NCI-H446 treated with DMSO at 0.1 percent for 48 hours (cell line): Measurements from ENCODE around the gene SYCP3.
"Not testable (repeated sequence)": the region's sequence is repeated elsewhere in the genome, so short reads cannot be mapped to it uniquely, and the experiment has no call there.

Experiments
- DNase-seq: peaks from one replicate; lab custom pipeline; 2025; lab: John Stamatoyannopoulos, UW

The SYCP3 gene

GRCh38 chr12:101759396-101760047 is 20.3 kb upstream of the SYCP3 start:
- no peak for DNase-seq

DNA sequence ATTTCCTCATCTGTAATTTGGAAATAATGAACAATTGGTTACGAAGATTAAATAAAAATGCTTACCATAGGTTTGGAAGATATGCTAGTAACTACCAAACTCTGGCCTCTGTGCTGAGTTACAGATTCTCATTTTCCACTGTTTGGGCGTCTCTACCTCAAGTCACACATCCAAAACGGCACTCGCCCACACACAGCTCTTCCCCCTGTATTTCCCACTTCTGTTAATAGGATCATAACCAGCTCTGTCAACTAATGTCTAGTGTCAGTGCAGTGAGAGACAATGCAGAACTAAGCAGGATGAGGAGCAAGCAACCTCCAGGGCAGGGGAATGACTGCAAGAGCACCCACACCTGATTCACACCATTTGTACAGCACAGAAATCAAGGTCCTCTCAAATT is 10.9 kb upstream of the SYCP3 start:
- no peak for DNase-seq

DNA sequence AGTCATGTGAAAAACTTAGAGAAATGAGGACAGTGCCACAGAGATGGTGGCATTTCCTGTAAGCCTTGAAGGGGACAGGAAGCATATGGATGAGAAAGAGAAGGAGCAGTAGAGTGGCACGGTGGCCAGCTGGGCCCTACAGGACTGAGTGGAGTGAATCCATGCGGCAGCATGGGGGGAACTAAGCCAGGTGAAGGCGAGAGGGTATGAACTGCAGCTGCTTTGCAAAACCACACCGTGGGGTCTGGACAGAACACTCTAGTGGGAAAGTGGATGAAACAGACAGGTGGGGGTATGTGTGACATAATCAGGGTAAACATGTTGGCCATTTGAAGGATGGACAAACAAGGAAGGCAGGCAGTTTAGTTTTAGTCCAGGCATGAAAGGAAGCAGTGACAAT is 10.4 kb upstream of the SYCP3 start:
- DNase-seq, result no peak

GRCh38 chr12:101748907-101749306 is 9.6 kb upstream of the SYCP3 start:
- no peak for DNase-seq

DNA sequence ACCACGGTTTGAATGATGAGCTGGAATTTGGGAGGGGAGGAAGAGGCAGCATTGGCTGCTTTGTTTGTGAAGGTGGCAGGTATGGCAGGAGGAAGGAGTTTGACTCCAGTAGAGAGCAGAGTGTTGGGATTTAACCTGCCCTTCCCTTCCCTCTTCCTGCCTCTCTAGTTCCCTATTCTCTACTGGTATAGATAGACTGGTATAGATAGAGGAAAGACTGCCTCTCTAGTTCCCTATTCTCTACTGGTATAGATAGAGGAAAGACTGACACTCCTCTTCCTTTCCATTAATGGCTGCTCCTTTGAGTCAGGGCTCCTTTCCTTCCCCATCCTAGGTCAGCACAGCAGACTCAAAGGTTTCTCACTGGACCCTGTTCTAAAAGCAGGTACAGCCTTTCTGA is 8.4 kb upstream of the SYCP3 start:
- no peak for DNase-seq

- DNase-seq, result no peak
Observed at GRCh38 chr12:101746661-101747060, 7.4 kb upstream of the SYCP3 start.

GRCh38 chr12:101746196-101746595 is 6.9 kb upstream of the SYCP3 start:
- DNase-seq, result no peak

- DNase-seq, result no peak
Observed at GRCh38 chr12:101745481-101745880, 6.2 kb upstream of the SYCP3 start.

- no peak for DNase-seq
Observed at GRCh38 chr12:101743724-101744472, 4.6 kb upstream of the SYCP3 start.

DNA sequence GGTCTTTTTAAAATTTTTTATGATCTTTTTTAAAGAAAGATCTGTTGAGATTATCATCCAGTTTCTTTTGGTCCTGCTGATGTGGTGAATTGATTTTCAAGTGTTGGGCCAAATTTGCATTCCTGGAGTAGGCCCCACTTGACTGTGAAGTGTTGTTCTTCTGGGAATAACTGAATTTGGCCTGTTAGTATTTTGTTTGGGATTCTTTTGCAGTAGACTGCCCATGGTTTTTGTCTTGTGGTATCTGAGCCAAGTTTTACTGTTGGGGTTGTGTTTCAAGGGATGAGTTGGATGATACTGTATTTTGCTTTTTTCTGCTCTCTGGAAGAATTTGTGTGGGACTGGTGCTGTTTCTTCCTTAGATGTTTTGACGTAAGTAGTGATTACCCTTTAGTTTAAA is 4.0 kb upstream of the SYCP3 start:
- no peak for DNase-seq

GRCh38 chr12:101740980-101741379 is 1.7 kb upstream of the SYCP3 start:
- no peak for DNase-seq

DNA sequence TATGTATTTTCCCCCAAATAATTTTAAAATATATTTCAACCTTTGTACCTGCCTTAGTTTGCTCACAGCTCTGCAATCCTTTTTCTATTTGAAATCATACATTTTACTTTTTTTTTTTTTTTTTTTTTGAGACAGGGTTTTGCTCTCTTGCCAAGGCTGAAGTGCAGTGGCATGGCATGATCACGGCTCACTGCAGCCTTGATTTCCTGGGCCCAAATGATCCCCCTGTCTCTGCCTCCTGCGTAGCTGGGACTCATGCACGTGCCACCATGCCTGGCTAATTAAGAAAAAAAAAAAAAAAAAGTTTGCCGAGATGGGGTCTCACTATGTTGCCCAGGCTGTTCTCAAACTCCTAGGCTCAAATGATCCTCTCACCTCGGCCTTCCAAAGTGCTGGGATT is 1.3 kb upstream of the SYCP3 start:
- DNase-seq, result no peak

- DNase-seq, result no peak
Observed at GRCh38 chr12:101737476-101737875, 1.8 kb downstream of the SYCP3 start.

GRCh38 chr12:101734482-101734881 is 4.8 kb downstream of the SYCP3 start:
- not testable (repeated sequence) for DNase-seq

DNA sequence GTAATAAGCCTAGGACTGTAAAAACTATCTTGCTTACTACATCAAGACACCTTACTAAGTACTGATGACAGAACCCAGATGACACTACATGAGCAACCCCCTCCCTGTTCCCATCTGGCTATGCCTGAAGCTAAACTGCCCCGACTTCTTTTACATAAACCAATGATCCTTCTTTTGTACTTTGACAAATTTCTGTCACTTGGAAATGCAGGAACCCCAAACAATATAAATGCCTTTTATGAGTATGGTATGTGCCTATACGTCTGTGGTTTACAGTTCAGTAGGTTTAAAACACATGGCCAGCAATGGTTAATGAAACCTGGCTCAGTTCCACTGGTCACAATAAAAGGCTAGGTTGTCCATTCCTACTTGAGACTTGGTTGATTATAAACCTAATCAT is 6.1 kb downstream of the SYCP3 start:
- DNase-seq, result no peak

DNA sequence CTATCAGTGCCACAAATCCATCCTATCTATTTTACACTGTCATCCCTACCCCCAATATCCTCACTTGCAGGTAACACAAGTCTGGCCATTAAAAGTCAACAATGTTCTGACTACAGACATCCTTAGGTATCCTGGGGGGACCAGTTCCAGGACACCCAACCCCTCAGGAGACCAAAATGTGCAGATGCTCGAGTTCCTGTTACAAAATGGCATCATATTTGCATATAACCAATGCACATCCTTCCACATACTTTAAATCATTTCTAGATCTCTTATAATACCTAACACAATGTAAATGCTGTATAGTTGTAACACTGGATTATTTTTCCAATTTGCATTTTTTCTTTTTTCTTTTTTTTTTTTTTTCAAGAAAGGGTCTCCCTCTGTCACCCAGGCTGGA is 6.9 kb downstream of the SYCP3 start:
- no peak for DNase-seq

- DNase-seq, result no peak
Observed at GRCh38 chr12:101729842-101730241, 9.4 kb downstream of the SYCP3 start.

GRCh38 chr12:101727098-101727497 is 12.2 kb downstream of the SYCP3 start:
- DNase-seq, result no peak

- no peak for DNase-seq
Observed at GRCh38 chr12:101722392-101722791, 16.9 kb downstream of the SYCP3 start.

DNA sequence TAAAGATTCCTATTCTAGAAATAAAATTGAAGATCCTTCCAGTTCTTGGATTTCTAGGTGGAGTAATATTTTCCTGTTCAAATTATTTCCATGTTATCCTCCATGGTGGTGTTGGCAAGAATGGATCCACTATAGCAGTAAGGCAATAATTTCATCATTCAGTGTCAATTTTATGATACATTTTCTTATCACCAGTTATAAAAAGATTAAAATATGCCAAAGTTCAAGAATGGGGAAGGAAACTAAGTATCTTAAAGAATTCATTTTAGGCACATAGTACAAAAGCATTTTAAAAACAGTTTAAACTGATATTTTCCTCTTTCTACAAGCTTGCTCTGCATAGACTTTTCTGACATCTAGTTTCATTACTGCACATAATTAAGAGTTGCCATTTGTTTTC is 19.1 kb downstream of the SYCP3 start:
- no peak for DNase-seq

DNA sequence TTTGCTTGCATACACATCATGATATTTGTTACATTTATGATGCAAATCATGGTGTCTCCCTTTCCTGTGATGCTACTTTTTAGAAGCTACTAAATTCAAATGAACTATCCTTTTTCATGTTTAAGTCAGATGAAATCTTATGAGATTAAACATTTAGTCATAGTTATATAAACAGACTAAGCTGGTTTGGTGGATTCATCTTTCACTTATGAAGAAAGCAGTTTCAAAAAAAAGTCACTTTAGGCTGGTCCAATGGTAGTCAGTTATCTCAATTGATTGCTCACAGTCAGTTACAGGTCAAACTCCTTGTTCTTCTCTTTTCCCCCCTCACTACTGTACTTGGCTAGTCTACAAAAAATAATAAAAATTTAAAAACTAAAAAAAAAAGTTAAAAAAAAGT is 19.7 kb downstream of the SYCP3 start:
- DNase-seq, result no peak

- no peak for DNase-seq
Observed at GRCh38 chr12:101714877-101715444, 24.3 kb downstream of the SYCP3 start.

DNA sequence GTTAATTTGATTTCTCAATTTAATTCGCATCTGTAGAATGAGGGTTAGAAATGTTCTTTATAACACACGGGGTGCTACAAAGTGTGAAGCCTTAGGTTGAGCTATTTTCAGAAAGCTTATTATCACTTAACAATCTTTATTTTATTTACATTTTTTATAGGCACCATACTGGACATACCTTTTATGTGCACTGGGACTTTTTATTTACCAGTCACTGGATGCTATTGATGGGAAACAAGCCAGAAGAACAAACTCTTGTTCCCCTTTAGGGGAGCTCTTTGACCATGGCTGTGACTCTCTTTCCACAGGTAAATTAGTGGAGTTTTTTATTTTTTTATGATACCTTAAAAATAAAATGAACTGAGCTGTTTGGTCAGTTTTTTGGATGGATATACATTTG is 25.3 kb downstream of the SYCP3 start:
- DNase-seq, result no peak
